ENCODE data around the gene SMIM22.

DNA sequence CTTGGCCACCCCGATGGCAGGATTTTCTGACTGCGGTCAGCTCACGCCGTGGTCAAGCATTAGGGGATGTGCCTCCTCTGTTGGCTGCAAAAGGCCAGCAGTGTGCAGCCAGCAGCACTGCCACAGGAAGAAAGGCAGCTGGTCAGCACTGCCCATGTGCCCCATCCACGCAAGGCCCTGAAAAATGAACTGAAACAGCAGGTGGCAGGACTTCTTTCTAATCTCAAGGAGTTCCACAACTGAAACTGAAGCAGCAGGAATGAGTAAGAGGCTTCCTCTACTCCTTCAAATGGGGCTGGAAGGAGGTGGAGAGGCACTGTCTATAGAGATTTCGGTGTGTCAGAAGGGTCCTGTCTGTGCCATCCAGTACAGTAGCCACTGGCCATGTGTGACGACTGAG lies 31.4 kb upstream of the SMIM22 start:
- TF ChIP-seq, protein P1, sequence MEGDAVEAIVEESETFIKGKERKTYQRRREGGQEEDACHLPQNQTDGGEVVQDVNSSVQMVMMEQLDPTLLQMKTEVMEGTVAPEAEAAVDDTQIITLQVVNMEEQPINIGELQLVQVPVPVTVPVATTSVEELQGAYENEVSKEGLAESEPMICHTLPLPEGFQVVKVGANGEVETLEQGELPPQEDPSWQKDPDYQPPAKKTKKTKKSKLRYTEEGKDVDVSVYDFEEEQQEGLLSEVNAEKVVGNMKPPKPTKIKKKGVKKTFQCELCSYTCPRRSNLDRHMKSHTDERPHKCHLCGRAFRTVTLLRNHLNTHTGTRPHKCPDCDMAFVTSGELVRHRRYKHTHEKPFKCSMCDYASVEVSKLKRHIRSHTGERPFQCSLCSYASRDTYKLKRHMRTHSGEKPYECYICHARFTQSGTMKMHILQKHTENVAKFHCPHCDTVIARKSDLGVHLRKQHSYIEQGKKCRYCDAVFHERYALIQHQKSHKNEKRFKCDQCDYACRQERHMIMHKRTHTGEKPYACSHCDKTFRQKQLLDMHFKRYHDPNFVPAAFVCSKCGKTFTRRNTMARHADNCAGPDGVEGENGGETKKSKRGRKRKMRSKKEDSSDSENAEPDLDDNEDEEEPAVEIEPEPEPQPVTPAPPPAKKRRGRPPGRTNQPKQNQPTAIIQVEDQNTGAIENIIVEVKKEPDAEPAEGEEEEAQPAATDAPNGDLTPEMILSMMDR (IDR thresholded peaks at IDR 0.05), result no peak
- TF ChIP-seq POLR2A (IDR thresholded peaks at IDR 0.05) (no peak), POLR2AphosphoS5 (IDR thresholded peaks at IDR 0.05; ENCODE audit: insufficient read depth in 1 of 2, low read depth in 1 of 2) (no peak)

Measured in vagina (tissue), 2 donors.